Epithelial cell of proximal tubule (primary cell): ENCODE data around the gene POMT1. TPM values are rescaled to one million over a fixed set of nuclear protein-coding genes. Genes with fewer than 3 reads are reported as not detected.

Experiments
- DNase-seq: peaks from one replicate; pipeline ENCODE4 v3.0.0-alpha.2; 2011; ENCODE audit warnings: low read depth
- H3K4me3 ChIP-seq: 2 replicates; pipeline ENCODE4 v1.5.1; 2011; ENCODE audit warnings: low read depth, mild to moderate bottlenecking, low read length
- CTCF ChIP-seq: conservative IDR thresholded peaks from 2 replicates; pipeline ENCODE4 v1.5.1; 2012; ENCODE audit warnings: low read depth, mild to moderate bottlenecking, low read length
- total RNA-seq: library from RNA; depleted of rRNA; stranded (reverse); fragments of >200 nt; gene quantifications from 2 replicates; pipeline ENCODE4 v1.2.3, GENCODE V29; 2015

The POMT1 gene
- total RNA-seq, 1 donor from 2014 or later: 20.9 TPM

- no peak for TF ChIP-seq CTCF
- DNase-seq: no peak
- no peak overlapping the region for H3K4me3 ChIP-seq
Observed at GRCh38 chr9:131554087-131554842, 51.5 kb downstream of the POMT1 start.

- DNase-seq: no peak
- TF ChIP-seq CTCF: no peak
- no peak overlapping the region for H3K4me3 ChIP-seq
Observed at GRCh38 chr9:131554843-131555351, 52.2 kb downstream of the POMT1 start.

GRCh38 chr9:131555841-131556673, 53.3 kb downstream of the POMT1 start:
- H3K4me3 ChIP-seq: no peak overlapping the region
- no peak for DNase-seq
- TF ChIP-seq CTCF: no peak

- TF ChIP-seq CTCF: no peak
- no peak for DNase-seq
- no peak overlapping the region for H3K4me3 ChIP-seq
Observed at GRCh38 chr9:131557855-131558548, 55.3 kb downstream of the POMT1 start.

GRCh38 chr9:131559421-131560000, 56.8 kb downstream of the POMT1 start:
- DNase-seq: no peak
- no peak overlapping the region for H3K4me3 ChIP-seq
- TF ChIP-seq CTCF: no peak
